Activated CD4-positive, alpha-beta T cell treated with anti-CD3 and anti-CD28 coated beads, Interleukin-2, amount 10 ng/mL, durations not matched to agents 24 days and 14 days (primary cell): ENCODE results near the gene TNFRSF1B. TPM values are rescaled to one million over a fixed set of nuclear protein-coding genes. Genes with fewer than 3 reads are reported as not detected.

ENCODE experiments used
- DNase-seq: peaks from one replicate; pipeline ENCODE4 v3.0.0; 2022
- H3K27ac Mint-ChIP-seq: one replicate; pipeline ENCODE4 v1.8.0; 2022; ENCODE audit warnings: mild to moderate bottlenecking, mixed read lengths
- H3K27me3 Mint-ChIP-seq: one replicate; pipeline ENCODE4 v1.8.0; 2022; ENCODE audit warnings: mixed read lengths
- H3K36me3 Mint-ChIP-seq: one replicate; pipeline ENCODE4 v1.8.0; 2022; ENCODE audit warnings: low read depth, mild to moderate bottlenecking, mixed read lengths
- H3K4me1 Mint-ChIP-seq: one replicate; pipeline ENCODE4 v1.8.0; 2021; ENCODE audit warnings: mixed read lengths
- H3K4me3 Mint-ChIP-seq: one replicate; pipeline ENCODE4 v1.8.0; 2022; ENCODE audit warnings: mild to moderate bottlenecking, moderate library complexity, mixed read lengths
- H3K9me3 Mint-ChIP-seq: one replicate; pipeline ENCODE4 v1.8.0; 2021; ENCODE audit warnings: mixed read lengths
- intact Hi-C: fragments of 100-400 bp; cut with micrococcal nuclease; formaldehyde crosslinking; loops from one replicate; pipeline ENCODE4 v1.15.1; 2023
- total RNA-seq: library from RNA; stranded (reverse); gene quantifications from 2 replicates; pipeline ENCODE4 v1.2.3, GENCODE V29; 2022

TNFRSF1B gene
- total RNA-seq, 1 donor from 2014 or later, result 145 TPM

- Mint-ChIP-seq H3K36me3 (peaks cover 51% of the 10 kb centered on the region), H3K27me3 (no peaks in the 10 kb centered on the region), H3K9me3 (no peaks in the 10 kb centered on the region), H3K4me3 (no peak overlapping the region), H3K27ac (peak overlapping the region; percentile 69), H3K4me1 (peaks cover 67% of the 10 kb centered on the region)
- DNase-seq, result no peak
- intact Hi-C loops, result no loop called here
These were observed 13.5 kb downstream of the TNFRSF1B start for GRCh38 chr1:12180315-12180714.

- no peak overlapping the region for H3K4me3 Mint-ChIP-seq
- DNase-seq, result no peak
- peak overlapping the region; percentile 58 for H3K27ac Mint-ChIP-seq
- peaks cover 47% of the 10 kb centered on the region for H3K36me3 Mint-ChIP-seq
- no peaks in the 10 kb centered on the region for H3K27me3 Mint-ChIP-seq
- H3K4me1 Mint-ChIP-seq, result peaks cover 62% of the 10 kb centered on the region
- no peaks in the 10 kb centered on the region for H3K9me3 Mint-ChIP-seq
- intact Hi-C loops, result no loop called here
These were observed 14.1 kb downstream of the TNFRSF1B start for GRCh38 chr1:12180903-12181302.

- H3K27ac Mint-ChIP-seq, result peak overlapping the region; percentile 29
- H3K36me3 Mint-ChIP-seq, result peaks cover 42% of the 10 kb centered on the region
- no peaks in the 10 kb centered on the region for H3K9me3 Mint-ChIP-seq
- no peak overlapping the region for H3K4me3 Mint-ChIP-seq
- intact Hi-C loops, result no loop called here
- no peak for DNase-seq
- no peaks in the 10 kb centered on the region for H3K27me3 Mint-ChIP-seq
- peaks cover 57% of the 10 kb centered on the region for H3K4me1 Mint-ChIP-seq
These were observed 14.8 kb downstream of the TNFRSF1B start for GRCh38 chr1:12181568-12181967.

- peaks cover 54% of the 10 kb centered on the region for H3K4me1 Mint-ChIP-seq
- H3K9me3 Mint-ChIP-seq, result no peaks in the 10 kb centered on the region
- intact Hi-C loops, result no loop called here
- H3K27ac Mint-ChIP-seq, result peak overlapping the region; percentile 57
- H3K36me3 Mint-ChIP-seq, result peaks cover 44% of the 10 kb centered on the region
- no peak for DNase-seq
- no peak overlapping the region for H3K4me3 Mint-ChIP-seq
- no peaks in the 10 kb centered on the region for H3K27me3 Mint-ChIP-seq
These were observed 15.7 kb downstream of the TNFRSF1B start for GRCh38 chr1:12182410-12182984.

- Mint-ChIP-seq H3K36me3 (peaks cover 44% of the 10 kb centered on the region), H3K4me1 (peaks cover 51% of the 10 kb centered on the region), H3K27ac (peak overlapping the region; percentile 31), H3K4me3 (no peak overlapping the region), H3K9me3 (no peaks in the 10 kb centered on the region), H3K27me3 (no peaks in the 10 kb centered on the region)
- intact Hi-C loops, result no loop called here
- no peak for DNase-seq
These were observed 16.5 kb downstream of the TNFRSF1B start for GRCh38 chr1:12183095-12183794.

- Mint-ChIP-seq H3K4me1 (peaks cover 46% of the 10 kb centered on the region), H3K4me3 (no peak overlapping the region), H3K27ac (peak overlapping the region; percentile 65), H3K9me3 (no peaks in the 10 kb centered on the region), H3K27me3 (no peaks in the 10 kb centered on the region), H3K36me3 (peaks cover 41% of the 10 kb centered on the region)
- DNase-seq, result no peak
- intact Hi-C loops, result no loop called here
These were observed 17.4 kb downstream of the TNFRSF1B start for GRCh38 chr1:12184008-12184681.

- Mint-ChIP-seq H3K27ac (peak overlapping the region; percentile 41), H3K4me3 (no peak overlapping the region), H3K4me1 (peaks cover 44% of the 10 kb centered on the region), H3K27me3 (no peaks in the 10 kb centered on the region), H3K9me3 (no peaks in the 10 kb centered on the region), H3K36me3 (peaks cover 43% of the 10 kb centered on the region)
- DNase-seq, result no peak
- intact Hi-C loops, result no loop called here
These were observed 18.5 kb downstream of the TNFRSF1B start for GRCh38 chr1:12185036-12185917.

- Mint-ChIP-seq H3K4me1 (peaks cover 47% of the 10 kb centered on the region), H3K4me3 (no peak overlapping the region), H3K27me3 (no peaks in the 10 kb centered on the region), H3K36me3 (peaks cover 44% of the 10 kb centered on the region), H3K9me3 (no peaks in the 10 kb centered on the region), H3K27ac (no peak overlapping the region)
- no peak for DNase-seq
- intact Hi-C loops, result no loop called here
These were observed 19.3 kb downstream of the TNFRSF1B start for GRCh38 chr1:12185918-12186678.

GRCh38 chr1:12186679-12186985, 19.8 kb downstream of the TNFRSF1B start:
- H3K4me3 Mint-ChIP-seq, result no peak overlapping the region
- H3K9me3 Mint-ChIP-seq, result no peaks in the 10 kb centered on the region
- no peak overlapping the region for H3K27ac Mint-ChIP-seq
- no peaks in the 10 kb centered on the region for H3K27me3 Mint-ChIP-seq
- H3K4me1 Mint-ChIP-seq, result peaks cover 47% of the 10 kb centered on the region
- intact Hi-C loops, result no loop called here
- no peak for DNase-seq
- H3K36me3 Mint-ChIP-seq, result peaks cover 44% of the 10 kb centered on the region

GRCh38 chr1:12188115-12188514, 21.3 kb downstream of the TNFRSF1B start:
- no peaks in the 10 kb centered on the region for H3K9me3 Mint-ChIP-seq
- H3K27me3 Mint-ChIP-seq, result no peaks in the 10 kb centered on the region
- peaks cover 39% of the 10 kb centered on the region for H3K4me1 Mint-ChIP-seq
- peaks cover 45% of the 10 kb centered on the region for H3K36me3 Mint-ChIP-seq
- DNase-seq, result no peak
- no peak overlapping the region for H3K4me3 Mint-ChIP-seq
- H3K27ac Mint-ChIP-seq, result peak overlapping the region; percentile 8
- intact Hi-C loops, result no loop called here

GRCh38 chr1:12188657-12189327, 22.0 kb downstream of the TNFRSF1B start:
- DNase-seq, result no peak
- Mint-ChIP-seq H3K9me3 (no peaks in the 10 kb centered on the region), H3K4me3 (no peak overlapping the region), H3K4me1 (peaks cover 38% of the 10 kb centered on the region), H3K27ac (peak overlapping the region; percentile 60), H3K36me3 (peaks cover 45% of the 10 kb centered on the region), H3K27me3 (no peaks in the 10 kb centered on the region)
- intact Hi-C loops, result no loop called here

GRCh38 chr1:12189328-12189682, 22.5 kb downstream of the TNFRSF1B start:
- peaks cover 49% of the 10 kb centered on the region for H3K36me3 Mint-ChIP-seq

More at GRCh38 chr1:12189328-12189682, 22.5 kb downstream of the TNFRSF1B start:
- intact Hi-C loops, result no loop called here
- no peak overlapping the region for H3K4me3 Mint-ChIP-seq
- H3K27me3 Mint-ChIP-seq, result no peaks in the 10 kb centered on the region
- peaks cover 39% of the 10 kb centered on the region for H3K4me1 Mint-ChIP-seq
- DNase-seq, result no peak
- no peaks in the 10 kb centered on the region for H3K9me3 Mint-ChIP-seq
- peak overlapping the region; percentile 60 for H3K27ac Mint-ChIP-seq
